NCI-H1436 treated with DMSO at 0.1 percent for 48 hours (cell line): ENCODE data around the gene FOXRED1.
"Not testable (repeated sequence)": the region's sequence is repeated elsewhere in the genome, so short reads cannot be mapped to it uniquely, and the experiment has no call there.

Experiments used
- DNase-seq: peaks from one replicate; lab custom pipeline; 2025; lab: John Stamatoyannopoulos, UW

The FOXRED1 gene

GRCh38 chr11:126277322-126277721, 8.4 kb downstream of the FOXRED1 start:
- DNase-seq: no peak

GRCh38 chr11:126277780-126278179, 8.8 kb downstream of the FOXRED1 start:
- no peak for DNase-seq

GRCh38 chr11:126279191-126279590, 10.2 kb downstream of the FOXRED1 start:
- no peak for DNase-seq

GRCh38 chr11:126280595-126280994, 11.6 kb downstream of the FOXRED1 start:
- no peak for DNase-seq

- DNase-seq: no peak
These were observed 12.3 kb downstream of the FOXRED1 start for GRCh38 chr11:126281245-126281644.

- no peak for DNase-seq
These were observed 12.8 kb downstream of the FOXRED1 start for GRCh38 chr11:126281666-126282175.

GRCh38 chr11:126282361-126282735, 13.4 kb downstream of the FOXRED1 start:
- DNase-seq: no peak

GRCh38 chr11:126282736-126283591, 14.0 kb downstream of the FOXRED1 start, which contains the start of gene TIRAP:
TIRAP (plus strand) TSS chr11:126283093; CDS start chr11:126290895, 7,802 bp downstream.
- no peak for DNase-seq

GRCh38 chr11:126284829-126285228, 15.9 kb downstream of the FOXRED1 start:
- DNase-seq: peak; percentile 41

GRCh38 chr11:126288237-126288636, 19.3 kb downstream of the FOXRED1 start:
- no peak for DNase-seq

- no peak for DNase-seq
These were observed 21.9 kb downstream of the FOXRED1 start for GRCh38 chr11:126290887-126291286.

GRCh38 chr11:126293726-126294125, 24.8 kb downstream of the FOXRED1 start:
- no peak for DNase-seq

GRCh38 chr11:126297004-126297403, 28.1 kb downstream of the FOXRED1 start:
- no peak for DNase-seq

- DNase-seq: peak; percentile 63
These were observed 34.9 kb downstream of the FOXRED1 start, which contains the start of gene DCPS for GRCh38 chr11:126303623-126304456. DCPS (plus strand) TSS chr11:126304060; CDS start chr11:126304081, 21 bp downstream.

GRCh38 chr11:126304457-126305075, 35.6 kb downstream of the FOXRED1 start:
- DNase-seq: no peak

- DNase-seq: no peak
These were observed 36.7 kb downstream of the FOXRED1 start for GRCh38 chr11:126305699-126306098.

GRCh38 chr11:126307706-126308105, 38.8 kb downstream of the FOXRED1 start:
- no peak for DNase-seq

GRCh38 chr11:126308271-126308671, 39.3 kb downstream of the FOXRED1 start:
- no peak for DNase-seq

GRCh38 chr11:126308771-126309170, 39.8 kb downstream of the FOXRED1 start:
- not testable (repeated sequence) for DNase-seq

GRCh38 chr11:126310200-126310991, 41.4 kb downstream of the FOXRED1 start:
- no peak for DNase-seq

GRCh38 chr11:126310992-126311310, 42.0 kb downstream of the FOXRED1 start:
- DNase-seq: no peak
